Urothelium cell line (cell line): Measurements from ENCODE around the gene FBXO28.
"Not testable (repeated sequence)": the region's sequence is repeated elsewhere in the genome, so short reads cannot be mapped to it uniquely, and the experiment has no call there.

ENCODE experiments used
- DNase-seq: peaks from one replicate; pipeline ENCODE4 v3.0.0; 2011; ENCODE audit warnings: low spot score, mixed read lengths
- FAIRE-seq: peaks from 2 replicates; lab custom pipeline; 2011; peaks lifted over from hg19 to GRCh38; lab: Jason Lieb, UNC

The FBXO28 gene

GRCh38 chr1:224113918-224114786 lies at the start of gene FBXO28:
Gene FBXO28 (plus strand): TSS chr1:224114111. CDS start chr1:224114130, 19 bp downstream.
- peak; percentile 96 for DNase-seq
- FAIRE-seq: peak; percentile 86

GRCh38 chr1:224064150-224064549 lies 49.8 kb upstream of the FBXO28 start:
- DNase-seq (no peak), FAIRE-seq (no peak)

GRCh38 chr1:224065455-224065854 lies 48.5 kb upstream of the FBXO28 start:
- FAIRE-seq: no peak

GRCh38 chr1:224067207-224067606 lies 46.7 kb upstream of the FBXO28 start:
- FAIRE-seq (no peak), DNase-seq (no peak)

More at GRCh38 chr1:224065455-224065854, 48.5 kb upstream of the FBXO28 start:
- DNase-seq: no peak

- DNase-seq: no peak
- FAIRE-seq: no peak
These were observed 46.1 kb upstream of the FBXO28 start for GRCh38 chr1:224067621-224068457.

GRCh38 chr1:224068458-224069072 lies 45.3 kb upstream of the FBXO28 start:
- DNase-seq (no peak), FAIRE-seq (no peak)

- DNase-seq: no peak
These were observed 44.8 kb upstream of the FBXO28 start for GRCh38 chr1:224069138-224069537.

GRCh38 chr1:224070521-224070920 lies 43.4 kb upstream of the FBXO28 start:
- FAIRE-seq (no peak), DNase-seq (no peak)

More at GRCh38 chr1:224069138-224069537, 44.8 kb upstream of the FBXO28 start:
- FAIRE-seq: no peak

- no peak for DNase-seq
- no peak for FAIRE-seq
These were observed 37.5 kb upstream of the FBXO28 start for GRCh38 chr1:224076407-224076806.

GRCh38 chr1:224079644-224080043 lies 34.3 kb upstream of the FBXO28 start:
- DNase-seq, FAIRE-seq: not testable (repeated sequence)

GRCh38 chr1:224080115-224080774 lies 33.7 kb upstream of the FBXO28 start:
- DNase-seq (peak; percentile 31), FAIRE-seq (no peak)

- FAIRE-seq (no peak), DNase-seq (no peak)
These were observed 32.3 kb upstream of the FBXO28 start for GRCh38 chr1:224081604-224082003.

GRCh38 chr1:224082146-224082545 lies 31.8 kb upstream of the FBXO28 start:
- FAIRE-seq (no peak), DNase-seq (no peak)

- DNase-seq (no peak), FAIRE-seq (no peak)
These were observed 29.0 kb upstream of the FBXO28 start for GRCh38 chr1:224084867-224085266.

- no peak for FAIRE-seq
- no peak for DNase-seq
These were observed 28.3 kb upstream of the FBXO28 start for GRCh38 chr1:224085421-224086108.

GRCh38 chr1:224087286-224087794 lies 26.6 kb upstream of the FBXO28 start:
- FAIRE-seq (no peak), DNase-seq (no peak)

GRCh38 chr1:224089583-224089982 lies 24.3 kb upstream of the FBXO28 start:
- DNase-seq (no peak), FAIRE-seq (no peak)

- DNase-seq (no peak), FAIRE-seq (no peak)
These were observed 23.8 kb upstream of the FBXO28 start for GRCh38 chr1:224090116-224090515.

- DNase-seq: no peak
- no peak for FAIRE-seq
These were observed 21.8 kb upstream of the FBXO28 start for GRCh38 chr1:224092111-224092510.

- no peak for DNase-seq
- FAIRE-seq: no peak
These were observed 21.3 kb upstream of the FBXO28 start for GRCh38 chr1:224092601-224093000.
